Measurements from ENCODE around the gene CCT5. TPM values are rescaled to one million over a fixed set of nuclear protein-coding genes. Genes with fewer than 3 reads are reported as not detected.

CCT5 gene
- polyA plus RNA-seq, 1 experiment = 374 TPM

- H3K27me3 ChIP-seq (ENCODE audit: control insufficient read depth, insufficient read depth, low read length) = no peaks in the 10 kb centered on the region
- CTCF ChIA-PET = interaction anchor here (0.7 to 1.5 kb wide), 2 partner anchors 11 to 14 kb away, joined by 3 read pairs; no protein-coding TSS in a partner anchor
- peak; percentile 56 for DNase-seq (ENCODE audit: low read depth)
- TF ChIP-seq CTCF (IDR thresholded peaks at IDR 0.05; ENCODE audit: insufficient read depth, low read depth, low read length) = peak; percentile 52
- H3K36me3 ChIP-seq (ENCODE audit: control insufficient read depth, insufficient read depth, low read length) = no peaks in the 10 kb centered on the region
- POLR2A ChIA-PET = no interaction called here
- H3K4me3 ChIP-seq (ENCODE audit: low read depth, low read length) = no peak overlapping the region
These were observed 20.6 kb upstream of the CCT5 start for GRCh38 chr5:10229306-10230048.

- TF ChIP-seq CTCF (IDR thresholded peaks at IDR 0.05; ENCODE audit: insufficient read depth, low read depth, low read length) = no peak
- ChIA-PET CTCF (interaction anchor here (0.6 to 1.8 kb wide), 4 partner anchors 60 to 410 kb away, joined by 3 to 7 read pairs (median 4); no protein-coding TSS in a partner anchor), POLR2A (no interaction called here)
- Histone ChIP-seq H3K27me3 (ENCODE audit: control insufficient read depth, insufficient read depth, low read length) (no peaks in the 10 kb centered on the region), H3K36me3 (ENCODE audit: control insufficient read depth, insufficient read depth, low read length) (no peaks in the 10 kb centered on the region), H3K4me3 (ENCODE audit: low read depth, low read length) (no peak overlapping the region)
- DNase-seq (ENCODE audit: low read depth) = no peak
These were observed 17.7 kb upstream of the CCT5 start for GRCh38 chr5:10232386-10232785.

GRCh38 chr5:10233011-10233410, 17.1 kb upstream of the CCT5 start:
- no peak for DNase-seq (ENCODE audit: low read depth)
- ChIA-PET CTCF (interaction anchor here (0.5 to 1.8 kb wide), 18 partner anchors 14 to 720 kb away, joined by 3 to 8 read pairs (median 4); partner anchors contain the start of gene ATPSCKMT), POLR2A (no interaction called here)
- no peak for TF ChIP-seq CTCF (IDR thresholded peaks at IDR 0.05; ENCODE audit: insufficient read depth, low read depth, low read length)
- Histone ChIP-seq H3K36me3 (ENCODE audit: control insufficient read depth, insufficient read depth, low read length) (no peaks in the 10 kb centered on the region), H3K27me3 (ENCODE audit: control insufficient read depth, insufficient read depth, low read length) (no peaks in the 10 kb centered on the region), H3K4me3 (ENCODE audit: low read depth, low read length) (no peak overlapping the region)

- Histone ChIP-seq H3K36me3 (ENCODE audit: control insufficient read depth, insufficient read depth, low read length) (no peaks in the 10 kb centered on the region), H3K4me3 (ENCODE audit: low read depth, low read length) (no peak overlapping the region), H3K27me3 (ENCODE audit: control insufficient read depth, insufficient read depth, low read length) (no peaks in the 10 kb centered on the region)
- POLR2A ChIA-PET = no interaction called here
- DNase-seq (ENCODE audit: low read depth) = peak; percentile 79
- CTCF ChIA-PET = interaction anchor here (0.5 to 1.8 kb wide), 21 partner anchors 10 to 720 kb away, joined by 3 to 8 read pairs (median 4); partner anchors contain the start of gene ATPSCKMT
- peak; percentile 38 for TF ChIP-seq CTCF (IDR thresholded peaks at IDR 0.05; ENCODE audit: insufficient read depth, low read depth, low read length)
These were observed 16.6 kb upstream of the CCT5 start for GRCh38 chr5:10233505-10233904.

- ChIA-PET CTCF (no interaction called here), POLR2A (no interaction called here)
- Histone ChIP-seq H3K27me3 (ENCODE audit: control insufficient read depth, insufficient read depth, low read length) (no peaks in the 10 kb centered on the region), H3K36me3 (ENCODE audit: control insufficient read depth, insufficient read depth, low read length) (no peaks in the 10 kb centered on the region), H3K4me3 (ENCODE audit: low read depth, low read length) (no peak overlapping the region)
- no peak for TF ChIP-seq CTCF (IDR thresholded peaks at IDR 0.05; ENCODE audit: insufficient read depth, low read depth, low read length)
- no peak for DNase-seq (ENCODE audit: low read depth)
These were observed 14.7 kb upstream of the CCT5 start for GRCh38 chr5:10235350-10235749.
